HG02884 (cell line): ENCODE results near the gene EMILIN3.

ENCODE experiments used
- ATAC-seq: cut with Tn5 transposase; IDR thresholded peaks from one replicate; pipeline ENCODE4 v1.9.1; 2021; ENCODE audit warnings: mild to moderate bottlenecking, moderate library complexity; ENCODE audit not compliant: unreplicated experiment

Gene EMILIN3

GRCh38 chr20:41366546-41367392, at the start of gene EMILIN3:
EMILIN3 (minus strand) TSS chr20:41366818; CDS start chr20:41366634, 184 bp downstream.
- ATAC-seq, result no peak

- no peak for ATAC-seq
Measured at GRCh38 chr20:41415191-41415590, 48.6 kb upstream of the EMILIN3 start.

- ATAC-seq, result no peak
Measured at GRCh38 chr20:41413169-41413568, 46.6 kb upstream of the EMILIN3 start.

GRCh38 chr20:41412324-41413120, 45.9 kb upstream of the EMILIN3 start:
- ATAC-seq, result no peak

- ATAC-seq, result no peak
Measured at GRCh38 chr20:41411391-41411847, 44.8 kb upstream of the EMILIN3 start.

- ATAC-seq, result no peak
Measured at GRCh38 chr20:41408986-41409385, 42.4 kb upstream of the EMILIN3 start.

GRCh38 chr20:41408156-41408794, 41.7 kb upstream of the EMILIN3 start:
- ATAC-seq, result peak; percentile 68

GRCh38 chr20:41407607-41408006, 41.0 kb upstream of the EMILIN3 start:
- no peak for ATAC-seq

- no peak for ATAC-seq
Measured at GRCh38 chr20:41406896-41407444, 40.4 kb upstream of the EMILIN3 start.

- no peak for ATAC-seq
Measured at GRCh38 chr20:41406353-41406752, 39.7 kb upstream of the EMILIN3 start.

- ATAC-seq, result no peak
Measured at GRCh38 chr20:41405436-41405835, 38.8 kb upstream of the EMILIN3 start.

- ATAC-seq, result no peak
Measured at GRCh38 chr20:41403604-41404003, 37.0 kb upstream of the EMILIN3 start.

- no peak for ATAC-seq
Measured at GRCh38 chr20:41398408-41398807, 31.8 kb upstream of the EMILIN3 start.

GRCh38 chr20:41395667-41396664, 29.3 kb upstream of the EMILIN3 start:
- no peak for ATAC-seq

- no peak for ATAC-seq
Measured at GRCh38 chr20:41394931-41395666, 28.5 kb upstream of the EMILIN3 start.

- ATAC-seq, result no peak
Measured at GRCh38 chr20:41394081-41394480, 27.5 kb upstream of the EMILIN3 start.

GRCh38 chr20:41393705-41394066, 27.1 kb upstream of the EMILIN3 start:
- ATAC-seq, result no peak

- no peak for ATAC-seq
Measured at GRCh38 chr20:41392871-41393704, 26.5 kb upstream of the EMILIN3 start.
